GM12878 (cell line): ENCODE data around the gene PKD1. TPM values are rescaled to one million over a fixed set of nuclear protein-coding genes. Genes with fewer than 3 reads are reported as not detected.
"Not testable (repeated sequence)": the region's sequence is repeated elsewhere in the genome, so short reads cannot be mapped to it uniquely, and the experiment has no call there.

Source experiments
- ATAC-seq: fragments of 200-7000 bp; cut with Tn5 transposase; 3 replicates; pipeline ENCODE4 v1.9.1; 2020; ENCODE audit warnings: mild to moderate bottlenecking, moderate library complexity
- BruUV-seq: library from RNA; stranded (reverse); fragments of 400-500 nt; replicated peaks from 2 replicates; lab custom pipeline; 2021; lab: Mats Ljungman, UMichigan
- CTCF ChIA-PET: fragments of 300-600 bp; sonication (Branson Sonifier 250); formaldehyde crosslinking; extraction: SDS; loops from one replicate; lab custom pipeline; 2021; ENCODE audit warnings: inconsistent platforms; lab: Yijun Ruan, JAX
- POLR2A ChIA-PET: fragments of 350-600 bp; formaldehyde crosslinking; extraction: SDS; loops from one replicate; lab custom pipeline; 2021; ENCODE audit warnings: inconsistent platforms; lab: Charles Lee
- RAD21 ChIA-PET: fragments of 300-600 bp; sonication (Branson Sonifier 250); formaldehyde crosslinking; loops from one replicate; lab custom pipeline; 2023; ENCODE audit warnings: antibody characterized with exemption; ENCODE audit not compliant: unreplicated experiment; lab: Charles Lee
- SMC1A ChIA-PET: fragments of 300-600 bp; sonication (Branson Sonifier 250); formaldehyde crosslinking; loops from one replicate; lab custom pipeline; 2023; ENCODE audit not compliant: unreplicated experiment, uncharacterized antibody; lab: Charles Lee
- DNase-seq: peaks from one replicate; pipeline ENCODE4 v3.0.0-alpha.2; 2011; ENCODE audit warnings: low read depth, low spot score
- FAIRE-seq: peaks from 3 replicates; lab custom pipeline; 2011; peaks lifted over from hg19 to GRCh38; lab: Jason Lieb, UNC
- H2AFZ ChIP-seq: 2 replicates; pipeline ENCODE4 v1.6.0; 2011; ENCODE audit warnings: low read depth, low read length, control low read depth; ENCODE audit not compliant: control insufficient read depth
- H3K27ac ChIP-seq: 2 replicates; pipeline ENCODE4 v1.5.1; 2011; ENCODE audit warnings: control low read depth; ENCODE audit not compliant: control insufficient read depth, insufficient read depth
- H3K27me3 ChIP-seq, 2 experiments: replicated peaks in 1 of 2; 2 replicates each; pipeline versions ENCODE4 v1.6.0 to v1.6.1; 2011; ENCODE audit warnings: low read length in 1 of 2; ENCODE audit not compliant: control insufficient read depth in 2 of 2, insufficient read depth in 2 of 2
- H3K36me3 ChIP-seq, 2 experiments: 2 replicates each; pipeline ENCODE4 v1.5.1; 2011; ENCODE audit warnings: low read length in 1 of 2; ENCODE audit not compliant: control insufficient read depth in 2 of 2, insufficient read depth in 2 of 2
- H3K4me1 ChIP-seq: 2 replicates; pipeline ENCODE4 v1.6.1; 2011; ENCODE audit warnings: mild to moderate bottlenecking, low read length, moderate library complexity, mixed read lengths; ENCODE audit not compliant: control insufficient read depth, insufficient read depth
- H3K4me2 ChIP-seq: 2 replicates; pipeline ENCODE4 v1.6.0; 2011; ENCODE audit warnings: control low read depth; ENCODE audit not compliant: control insufficient read depth, insufficient read depth
- H3K4me3 ChIP-seq: fragments of 200-600 bp; sonication (generic); 2 replicates; pipeline ENCODE4 v1.5.1; 2016
- H3K79me2 ChIP-seq: 2 replicates; pipeline ENCODE4 v1.6.0; 2011; ENCODE audit warnings: low read length; ENCODE audit not compliant: control insufficient read depth, insufficient read depth
- H3K9ac ChIP-seq: 2 replicates; pipeline ENCODE4 v1.8.0; 2011; ENCODE audit warnings: low read length, control low read depth, mixed read lengths; ENCODE audit not compliant: control insufficient read depth, insufficient read depth
- H3K9me3 ChIP-seq: replicated peaks from 3 replicates; pipeline ENCODE4 v1.5.1; 2011; ENCODE audit warnings: mild to moderate bottlenecking, low read length; ENCODE audit not compliant: control insufficient read depth, insufficient read depth
- H4K20me1 ChIP-seq: 2 replicates; pipeline ENCODE4 v1.6.0; 2011; ENCODE audit not compliant: control insufficient read depth, insufficient read depth
- WGBS: methylation state at CpG from one replicate; pipeline ENCODE4 v1.1.6; 2016; ENCODE audit warnings: low lambda C conversion rate; ENCODE audit not compliant: insufficient replicate concordance, insufficient coverage; ENCODE audit errors: missing lambda C conversion rate; 5-methylcytosine and 5-hydroxymethylcytosine counted together
- in situ Hi-C: fragments of 300-500 bp; cut with MboI; formaldehyde crosslinking; loops from 9 replicates; pipeline ENCODE4 v1.14.3; 2018; ENCODE audit warnings: mixed read lengths
- intact Hi-C: fragments of 100-400 bp; cut with micrococcal nuclease; formaldehyde crosslinking; loops from one replicate; pipeline ENCODE4 v1.14.2; 2022; ENCODE audit not compliant: unreplicated experiment
- polyA plus RNA-seq, 11 experiments: library from polyadenylated mRNA; depleted of rRNA in 4 of 11; unstranded in 6 of 11; stranded (reverse) in 5 of 11; fragments of >200 nt; fragmentation: Nextera tagmentation in 4 of 11; fragmentation: Illumina TruSeq in 1 of 11; extraction: Ambion mirVana in 4 of 11; extraction: Trizol in 1 of 11; gene quantifications; 1 replicate in 1 of 11; 2 replicates in 10 of 11; pipeline versions ENCODE4 v1.2.1 to v1.2.3, GENCODE V29; 2011 to 2016; ENCODE audit warnings: inconsistent platforms in 2 of 11, missing spikeins in 2 of 11, low read depth in 1 of 11
- total RNA-seq, 4 experiments: library from RNA; depleted of rRNA in 3 of 4; stranded (reverse); fragments of >200 nt in 3 of 4; fragmentation: Illumina TruSeq in 1 of 4; extraction: Trizol in 1 of 4; gene quantifications; 2 replicates each; pipeline versions ENCODE4 v1.2.1 to v1.2.3, GENCODE V29; 2013 to 2021

Gene PKD1
- total and polyA plus RNA-seq, 10 of the 15 experiments (the other 5 are each of a cell fraction or from before 2014, with no cell fraction given), result 0.11 to 62.0 (median 6.1) TPM

GRCh38 chr16:2105291-2105690 lies 30.4 kb downstream of the PKD1 start:
- ATAC-seq, H3K27ac ChIP-seq, SMC1A ChIA-PET, H3K36me3 ChIP-seq, H4K20me1 ChIP-seq, H2AFZ ChIP-seq, H3K9ac ChIP-seq, DNase-seq, RAD21 ChIA-PET, FAIRE-seq, H3K9me3 ChIP-seq, intact Hi-C loops, POLR2A ChIA-PET, H3K4me3 ChIP-seq, in situ Hi-C loops, CTCF ChIA-PET, H3K4me2 ChIP-seq, H3K27me3 ChIP-seq, H3K4me1 ChIP-seq, H3K79me2 ChIP-seq, BruUV-seq: not testable (repeated sequence)
- WGBS, result 95% methylated on average over 12 of the region's 21 CpGs

GRCh38 chr16:2104464-2104863 lies 31.2 kb downstream of the PKD1 start:
- H4K20me1 ChIP-seq, H3K4me1 ChIP-seq, H3K9ac ChIP-seq, H3K36me3 ChIP-seq, intact Hi-C loops, SMC1A ChIA-PET, H3K79me2 ChIP-seq, H3K27ac ChIP-seq, H3K4me3 ChIP-seq, DNase-seq, BruUV-seq, POLR2A ChIA-PET, H3K27me3 ChIP-seq, H2AFZ ChIP-seq, ATAC-seq, in situ Hi-C loops, H3K4me2 ChIP-seq, CTCF ChIA-PET, H3K9me3 ChIP-seq, FAIRE-seq, RAD21 ChIA-PET: not testable (repeated sequence)
- WGBS, result 74% methylated on average over 5 of the region's 20 CpGs
